DOHH2 (cell line): ENCODE results near the gene ANTXRL.
A peak's percentile ranks its signal among the peaks of the same experiment; 100 is the strongest.
"Not testable (repeated sequence)": the region's sequence is repeated elsewhere in the genome, so short reads cannot be mapped to it uniquely, and the experiment has no call there.

Experiments
- H3F3A ChIP-seq: fragments of 200-600 bp; sonication (generic), shearing (Covaris generic); 2 replicates; pipeline ENCODE4 v1.6.0; 2016; ENCODE audit warnings: antibody characterized with exemption, mild to moderate bottlenecking; ENCODE audit not compliant: control insufficient read depth, insufficient read depth
- H3K27ac ChIP-seq: fragments of 200-600 bp; sonication (generic); 2 replicates; pipeline ENCODE4 v1.5.1; 2014; ENCODE audit warnings: low read depth, mild to moderate bottlenecking, low read length, moderate library complexity
- H3K27me3 ChIP-seq: fragments of 200-600 bp; sonication (generic); 2 replicates; pipeline ENCODE4 v1.6.1; 2014; ENCODE audit warnings: mild to moderate bottlenecking, low read length, mixed read lengths; ENCODE audit not compliant: control insufficient read depth
- H3K36me3 ChIP-seq: fragments of 200-600 bp; sonication (generic); 2 replicates; pipeline ENCODE4 v1.6.1; 2014; ENCODE audit warnings: mild to moderate bottlenecking, low read length, moderate library complexity, mixed read lengths; ENCODE audit not compliant: control insufficient read depth
- H3K4me1 ChIP-seq: fragments of 200-600 bp; sonication (generic); 2 replicates; pipeline ENCODE4 v1.6.1; 2014; ENCODE audit warnings: mild to moderate bottlenecking, low read length, mixed read lengths; ENCODE audit not compliant: control insufficient read depth
- H3K4me2 ChIP-seq: fragments of 200-600 bp; sonication (generic); 2 replicates; pipeline ENCODE4 v1.6.0; 2014; ENCODE audit warnings: mild to moderate bottlenecking, low read length, moderate library complexity
- H3K4me3 ChIP-seq: fragments of 200-600 bp; sonication (generic); 2 replicates; pipeline ENCODE4 v1.5.1; 2014; ENCODE audit warnings: mild to moderate bottlenecking, low read length, mixed read lengths
- H3K79me2 ChIP-seq: fragments of 200-600 bp; sonication (generic); 2 replicates; pipeline ENCODE4 v1.6.1; 2014; ENCODE audit warnings: mild to moderate bottlenecking, low read length, mixed read lengths; ENCODE audit not compliant: control insufficient read depth
- H3K9me2 ChIP-seq: fragments of 200-600 bp; sonication (generic); replicated peaks from 2 replicates; pipeline ENCODE4 v1.6.1; 2014; ENCODE audit warnings: mild to moderate bottlenecking, low read length, mixed read lengths; ENCODE audit not compliant: control insufficient read depth
- H3K9me3 ChIP-seq: fragments of 200-600 bp; sonication (generic); 2 replicates; pipeline ENCODE4 v1.6.1; 2014; ENCODE audit warnings: antibody characterized with exemption, low read length, mixed read lengths; ENCODE audit not compliant: control insufficient read depth, insufficient read depth
- H4K20me1 ChIP-seq: fragments of 200-600 bp; sonication (generic); 2 replicates; pipeline ENCODE4 v1.6.0; 2014; ENCODE audit warnings: low read depth, mild to moderate bottlenecking, antibody characterized with exemption, low read length, moderate library complexity; ENCODE audit not compliant: control insufficient read depth, insufficient read depth
- EZH2phosphoT487 ChIP-seq: fragments of 200-600 bp; sonication (generic); IDR thresholded peaks from 2 replicates; pipeline ENCODE4 v1.6.1; 2017; ENCODE audit warnings: borderline replicate concordance, mild to moderate bottlenecking, antibody characterized with exemption, low read length, moderate library complexity, mixed read lengths
- TF ChIP-seq, protein P1 (sequence below): fragments of 200-600 bp; sonication (generic); IDR thresholded peaks from one replicate; pipeline ENCODE4 v1.5.1; 2014; ENCODE audit warnings: antibody characterized with exemption, mild to moderate bottlenecking, low read depth, low read length; ENCODE audit not compliant: poor library complexity, severe bottlenecking

The ANTXRL gene

DNA sequence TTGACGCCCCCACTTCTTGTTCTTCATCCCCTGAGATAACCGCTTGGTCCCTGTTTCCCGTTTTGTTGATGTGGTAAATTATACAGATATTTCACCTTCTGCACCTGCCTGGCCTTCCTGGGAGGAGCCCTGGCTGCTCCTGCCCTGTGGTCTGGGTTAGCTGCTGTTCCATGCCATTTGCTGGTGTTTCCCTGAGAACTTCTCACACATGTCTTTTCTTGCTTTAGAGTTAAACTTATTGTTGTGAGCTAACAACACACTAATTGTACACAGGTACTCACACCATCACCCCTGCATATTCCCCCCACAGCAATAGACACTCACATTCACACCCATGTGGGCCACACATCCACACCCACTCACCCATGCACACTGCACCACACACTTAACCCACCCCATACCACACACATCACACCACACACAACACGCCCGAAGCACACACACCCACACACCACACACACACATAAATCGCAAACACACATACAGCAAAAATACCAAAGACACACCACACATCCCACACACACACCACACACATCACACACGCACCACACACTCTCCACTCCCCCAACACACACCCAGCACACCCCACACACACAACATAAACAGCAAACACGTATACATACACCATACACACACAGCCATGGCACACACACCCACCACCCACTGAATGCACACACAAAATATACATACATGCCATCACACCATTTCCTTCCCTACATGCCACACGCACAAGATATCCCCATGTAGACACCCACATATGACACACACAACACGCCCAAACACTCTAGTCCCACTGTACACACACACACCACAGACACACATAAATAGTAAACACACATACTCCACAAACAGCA, 19.4 kb upstream of the ANTXRL start:
- H3K27ac ChIP-seq, result peak overlapping the region; percentile 93
- no peaks in the 10 kb centered on the region; the same call in 1 of the 2 replicates for H3K36me3 ChIP-seq
- H3K79me2 ChIP-seq, result peaks cover 19% of the 10 kb centered on the region
- no peaks in the 10 kb centered on the region for H4K20me1 ChIP-seq
- peak overlapping the region; percentile 72 for H3K4me3 ChIP-seq
- no peaks in the 10 kb centered on the region for H3K9me2 ChIP-seq
- no peaks in the 10 kb centered on the region for H3K9me3 ChIP-seq
- H3F3A ChIP-seq, result no peaks in the 10 kb centered on the region
- TF ChIP-seq, protein P1, sequence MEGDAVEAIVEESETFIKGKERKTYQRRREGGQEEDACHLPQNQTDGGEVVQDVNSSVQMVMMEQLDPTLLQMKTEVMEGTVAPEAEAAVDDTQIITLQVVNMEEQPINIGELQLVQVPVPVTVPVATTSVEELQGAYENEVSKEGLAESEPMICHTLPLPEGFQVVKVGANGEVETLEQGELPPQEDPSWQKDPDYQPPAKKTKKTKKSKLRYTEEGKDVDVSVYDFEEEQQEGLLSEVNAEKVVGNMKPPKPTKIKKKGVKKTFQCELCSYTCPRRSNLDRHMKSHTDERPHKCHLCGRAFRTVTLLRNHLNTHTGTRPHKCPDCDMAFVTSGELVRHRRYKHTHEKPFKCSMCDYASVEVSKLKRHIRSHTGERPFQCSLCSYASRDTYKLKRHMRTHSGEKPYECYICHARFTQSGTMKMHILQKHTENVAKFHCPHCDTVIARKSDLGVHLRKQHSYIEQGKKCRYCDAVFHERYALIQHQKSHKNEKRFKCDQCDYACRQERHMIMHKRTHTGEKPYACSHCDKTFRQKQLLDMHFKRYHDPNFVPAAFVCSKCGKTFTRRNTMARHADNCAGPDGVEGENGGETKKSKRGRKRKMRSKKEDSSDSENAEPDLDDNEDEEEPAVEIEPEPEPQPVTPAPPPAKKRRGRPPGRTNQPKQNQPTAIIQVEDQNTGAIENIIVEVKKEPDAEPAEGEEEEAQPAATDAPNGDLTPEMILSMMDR, result no peak
- H3K27me3 ChIP-seq, result no peaks in the 10 kb centered on the region
- peak overlapping the region; percentile 73 for H3K4me2 ChIP-seq
- peaks cover 66% of the 10 kb centered on the region for H3K4me1 ChIP-seq

GRCh38 chr10:46268076-46268881, 18.5 kb upstream of the ANTXRL start:
- H3K79me2 ChIP-seq, result peaks cover 19% of the 10 kb centered on the region
- H3K36me3 ChIP-seq, result no peaks in the 10 kb centered on the region; the same call in 1 of the 2 replicates
- no peaks in the 10 kb centered on the region for H3K27me3 ChIP-seq
- peaks cover 72% of the 10 kb centered on the region for H3K4me1 ChIP-seq
- no peaks in the 10 kb centered on the region for H3F3A ChIP-seq
- H3K9me2 ChIP-seq, result no peaks in the 10 kb centered on the region
- TF ChIP-seq, protein P1, result no peak
- no peak for TF ChIP-seq EZH2phosphoT487
- H3K9me3 ChIP-seq, result no peaks in the 10 kb centered on the region
- peak overlapping the region; percentile 73 for H3K4me2 ChIP-seq
- H4K20me1 ChIP-seq, result no peaks in the 10 kb centered on the region
- peak overlapping the region; percentile 72 for H3K4me3 ChIP-seq
- H3K27ac ChIP-seq, result peak overlapping the region; percentile 93

GRCh38 chr10:46269554-46270053, 17.2 kb upstream of the ANTXRL start:
- not testable (repeated sequence) for H3K27me3 ChIP-seq, H4K20me1 ChIP-seq, H3K9me3 ChIP-seq, H3K36me3 ChIP-seq, H3F3A ChIP-seq, H3K9me2 ChIP-seq
- Histone ChIP-seq H3K79me2 (peaks cover 19% of the 10 kb centered on the region), H3K27ac (peak overlapping the region; percentile 93), H3K4me1 (peaks cover 72% of the 10 kb centered on the region), H3K4me3 (peak overlapping the region; percentile 72), H3K4me2 (peak overlapping the region; percentile 73)
